Stimulated activated CD8-positive, alpha-beta memory T cell treated with anti-CD3 and anti-CD28 coated beads, Interleukin-12 subunit alpha, Interleukin-12 subunit beta, amount 100 ng/mL, for 24 hours (primary cell): ENCODE measurements around the gene MUC5B.
"Not testable (repeated sequence)": the region's sequence is repeated elsewhere in the genome, so short reads cannot be mapped to it uniquely, and the experiment has no call there.

Experiments used
- DNase-seq: peaks from one replicate; pipeline ENCODE4 v3.0.0-alpha.2; 2020; ENCODE audit errors: extremely low read depth

Gene MUC5B

DNA sequence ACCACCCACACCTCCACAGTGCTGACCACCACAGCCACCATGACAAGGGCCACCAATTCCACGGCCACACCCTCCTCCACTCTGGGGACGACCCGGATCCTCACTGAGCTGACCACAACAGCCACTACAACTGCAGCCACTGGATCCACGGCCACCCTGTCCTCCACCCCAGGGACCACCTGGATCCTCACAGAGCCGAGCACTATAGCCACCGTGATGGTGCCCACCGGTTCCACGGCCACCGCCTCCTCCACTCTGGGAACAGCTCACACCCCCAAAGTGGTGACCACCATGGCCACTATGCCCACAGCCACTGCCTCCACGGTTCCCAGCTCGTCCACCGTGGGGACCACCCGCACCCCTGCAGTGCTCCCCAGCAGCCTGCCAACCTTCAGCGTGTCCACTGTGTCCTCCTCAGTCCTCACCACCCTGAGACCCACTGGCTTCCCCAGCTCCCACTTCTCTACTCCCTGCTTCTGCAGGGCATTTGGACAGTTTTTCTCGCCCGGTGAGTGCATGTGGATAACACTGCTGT, 28.4 kb downstream of the MUC5B start:
- no peak for DNase-seq

- no peak for DNase-seq
These were observed 29.7 kb downstream of the MUC5B start for GRCh38 chr11:1252371-1253102.

- DNase-seq = no peak
These were observed 30.2 kb downstream of the MUC5B start for GRCh38 chr11:1253103-1253485.

DNA sequence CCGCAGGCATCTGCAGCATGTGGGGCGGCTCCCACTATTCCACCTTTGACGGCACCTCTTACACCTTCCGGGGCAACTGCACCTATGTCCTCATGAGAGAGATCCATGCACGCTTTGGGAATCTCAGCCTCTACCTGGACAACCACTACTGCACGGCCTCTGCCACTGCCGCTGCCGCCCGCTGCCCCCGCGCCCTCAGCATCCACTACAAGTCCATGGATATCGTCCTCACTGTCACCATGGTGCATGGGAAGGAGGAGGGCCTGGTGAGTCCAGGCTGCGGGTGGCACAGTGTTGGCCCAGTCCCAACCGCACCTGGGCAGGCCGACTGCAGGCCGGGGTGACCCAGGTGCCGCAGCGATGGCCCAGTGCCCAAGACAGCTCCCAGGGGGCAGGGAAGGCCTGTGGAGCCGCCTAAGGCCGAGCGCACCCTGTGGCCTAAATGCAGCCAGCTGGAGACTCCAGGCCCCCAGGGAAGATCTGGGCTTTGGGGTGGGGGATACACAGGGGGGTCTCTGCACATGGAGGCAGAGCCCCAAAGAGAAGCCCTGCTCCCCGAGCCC, 31.3 kb downstream of the MUC5B start:
- no peak for DNase-seq

- no peak for DNase-seq
These were observed 31.9 kb downstream of the MUC5B start for GRCh38 chr11:1254733-1255132.

DNA sequence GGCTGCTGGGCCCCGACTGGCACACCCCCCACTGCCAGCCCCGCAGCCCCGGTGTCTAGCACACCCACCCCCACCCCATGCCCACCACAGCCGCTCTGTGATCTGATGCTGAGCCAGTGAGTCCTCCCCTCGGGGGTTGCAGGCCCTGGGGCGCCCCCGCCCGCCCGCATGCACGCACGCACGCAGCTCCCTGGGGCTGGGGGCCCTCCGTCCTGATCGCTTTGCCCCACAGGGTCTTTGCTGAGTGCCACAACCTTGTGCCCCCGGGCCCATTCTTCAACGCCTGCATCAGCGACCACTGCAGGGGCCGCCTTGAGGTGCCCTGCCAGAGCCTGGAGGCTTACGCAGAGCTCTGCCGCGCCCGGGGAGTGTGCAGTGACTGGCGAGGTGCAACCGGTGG, 32.3 kb downstream of the MUC5B start:
- no peak for DNase-seq

- DNase-seq = no peak
These were observed 33.6 kb downstream of the MUC5B start for GRCh38 chr11:1256257-1257045.

- DNase-seq = no peak
These were observed 34.5 kb downstream of the MUC5B start for GRCh38 chr11:1257366-1257765.

GRCh38 chr11:1257916-1258315, 35.0 kb downstream of the MUC5B start:
- no peak for DNase-seq

- no peak for DNase-seq
These were observed 35.7 kb downstream of the MUC5B start for GRCh38 chr11:1258401-1259075.

DNA sequence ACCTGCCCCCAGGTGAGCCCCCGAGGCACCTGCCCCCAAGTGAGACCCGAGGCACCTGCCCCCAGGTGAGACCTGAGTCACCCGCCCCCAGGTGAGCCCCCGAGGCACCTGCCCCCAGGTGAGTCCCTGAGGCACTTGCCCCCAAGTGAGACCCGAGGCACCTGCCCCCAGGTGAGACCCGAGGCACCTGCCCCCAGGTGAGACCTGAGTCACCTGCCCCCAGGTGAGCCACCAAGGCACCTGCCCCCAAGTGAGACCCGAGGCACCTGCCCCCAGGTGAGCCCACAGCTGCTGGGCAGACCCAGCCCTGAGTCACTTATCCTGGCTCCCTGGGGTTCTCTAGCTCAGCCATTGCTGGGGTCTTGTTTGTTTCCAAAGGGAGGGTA, 36.2 kb downstream of the MUC5B start:
- no peak for DNase-seq

GRCh38 chr11:1259561-1259960, 36.7 kb downstream of the MUC5B start:
- no peak for DNase-seq

DNA sequence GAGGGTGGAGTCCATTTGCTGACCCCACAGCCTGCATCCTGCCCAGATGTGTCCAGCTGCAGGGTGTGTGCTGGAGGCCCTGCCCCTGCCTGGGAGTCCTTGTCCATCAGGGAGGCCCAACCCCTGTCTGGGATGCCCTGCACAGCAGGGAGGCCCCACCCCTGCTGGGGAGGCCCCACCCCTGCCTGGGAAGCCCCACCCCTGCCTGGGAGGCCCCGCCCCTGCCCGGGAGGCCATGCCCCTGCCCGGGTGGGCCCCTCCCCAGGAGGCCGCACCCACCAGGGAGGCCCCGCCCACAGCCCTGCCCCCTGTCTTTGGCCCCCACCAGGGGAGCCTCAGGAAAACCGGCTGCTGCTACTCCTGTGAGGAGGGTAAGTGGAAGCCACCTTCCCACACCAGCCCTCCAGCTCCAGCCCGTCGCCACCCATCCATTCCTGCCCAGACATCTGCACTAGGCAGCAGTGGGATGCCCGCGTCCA, 37.2 kb downstream of the MUC5B start:
- no peak for DNase-seq

GRCh38 chr11:1260620-1261019, 37.8 kb downstream of the MUC5B start:
- no peak for DNase-seq

GRCh38 chr11:1261241-1262071, 38.6 kb downstream of the MUC5B start:
- no peak for DNase-seq

DNA sequence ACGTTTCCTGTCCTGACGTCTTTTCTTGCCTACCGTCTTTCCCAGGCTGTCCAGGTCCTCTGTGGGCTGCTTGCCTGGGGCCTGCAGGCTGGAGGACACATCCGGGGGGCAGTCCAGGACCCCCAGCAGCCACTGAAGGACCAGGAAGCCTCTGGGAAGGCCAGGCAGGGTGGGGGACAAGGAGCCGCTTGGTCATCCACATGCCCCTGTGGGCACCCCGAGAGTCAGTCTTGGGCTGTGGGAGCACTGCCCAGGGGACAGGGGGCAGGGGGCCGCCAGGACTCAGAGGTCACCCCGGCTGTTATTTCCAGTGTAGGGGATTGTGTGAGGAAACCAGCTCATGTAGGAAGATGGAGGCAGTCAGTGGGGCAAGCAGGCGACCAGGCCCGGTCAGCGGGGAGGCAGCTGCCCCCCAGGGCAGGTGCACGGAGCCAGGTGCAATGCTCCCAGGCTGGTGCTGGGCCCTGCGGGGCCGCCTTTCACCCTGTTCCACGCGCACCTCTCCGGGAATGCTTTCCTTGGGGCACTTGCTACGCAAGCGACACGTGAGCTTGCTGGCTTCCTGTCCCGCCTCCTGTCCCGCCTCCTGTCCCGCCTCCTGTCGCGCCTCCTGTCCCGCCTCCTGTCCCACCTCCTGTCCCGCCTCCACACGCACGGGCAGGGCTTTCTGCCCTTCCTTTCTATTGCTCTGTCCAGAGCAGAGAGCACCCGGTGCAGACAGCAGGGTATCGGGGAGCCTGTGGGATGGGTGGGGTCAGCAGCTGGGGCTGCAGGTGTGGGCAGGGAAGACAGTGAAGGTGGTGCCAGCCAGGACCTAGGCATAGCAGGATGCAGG, 39.5 kb downstream of the MUC5B start:
- DNase-seq = peak; percentile 58

DNA sequence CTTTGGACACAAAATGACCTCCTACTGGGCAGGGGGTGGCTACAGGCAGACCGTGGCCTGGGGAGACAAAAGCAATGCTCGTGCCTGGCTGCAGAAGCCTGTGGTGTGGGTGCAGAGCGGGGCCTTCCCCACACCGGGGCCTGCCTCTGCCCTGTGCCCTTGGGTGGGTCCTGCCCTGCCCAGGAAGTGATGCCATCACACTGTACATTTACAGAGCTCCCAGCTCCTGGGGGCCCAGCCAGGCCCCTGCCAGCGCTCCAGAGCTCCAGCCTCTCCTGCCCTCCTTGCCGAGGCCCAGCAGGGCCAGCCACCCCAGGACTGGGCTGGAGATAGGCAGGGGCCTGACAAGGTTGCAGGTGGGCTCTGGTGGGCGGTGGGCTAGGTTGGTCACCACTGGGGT, 40.1 kb downstream of the MUC5B start:
- no peak for DNase-seq

DNA sequence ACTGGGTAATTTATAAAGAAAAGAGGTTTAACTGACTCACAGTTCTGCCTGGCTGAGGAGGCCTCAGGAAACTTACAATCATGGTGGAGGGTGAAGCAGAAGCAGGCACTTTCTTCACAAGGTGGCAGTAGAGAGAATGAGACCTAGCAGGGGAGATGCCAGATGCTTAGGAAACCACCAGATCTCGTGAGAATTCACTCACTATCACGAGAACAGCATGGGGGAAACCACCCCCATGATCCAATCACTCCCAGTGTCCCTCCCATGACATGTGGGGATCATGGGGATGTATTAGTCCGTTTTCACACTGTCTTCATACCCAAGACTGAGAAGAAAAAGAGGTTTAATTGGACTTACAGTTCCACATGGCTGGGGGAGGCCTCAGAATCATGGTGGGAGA, 41.6 kb downstream of the MUC5B start:
- not testable (repeated sequence) for DNase-seq

GRCh38 chr11:1265480-1265879, 42.6 kb downstream of the MUC5B start:
- not testable (repeated sequence) for DNase-seq

DNA sequence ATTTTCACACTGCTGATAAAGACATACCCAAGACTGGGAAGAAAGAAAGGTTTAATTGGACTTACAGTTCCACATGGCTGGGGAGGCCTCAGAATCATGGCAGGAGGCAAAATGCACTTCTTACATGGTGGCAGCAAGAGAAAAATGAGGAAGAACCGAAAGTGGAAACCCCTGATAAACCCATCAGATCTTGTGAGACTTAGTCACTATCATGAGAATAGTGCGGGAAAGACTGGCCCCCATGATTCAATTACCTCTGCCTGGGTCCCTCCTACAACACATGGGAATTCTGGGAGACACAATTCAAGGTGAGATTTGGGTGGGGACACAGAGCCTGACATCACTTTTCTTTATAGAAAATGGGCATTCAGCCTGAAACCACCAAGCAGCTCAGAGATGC, 44.1 kb downstream of the MUC5B start:
- DNase-seq = not testable (repeated sequence)
